Astrocyte (in vitro differentiated cells and primary cell): ENCODE results near the gene FAM219A. TPM values are rescaled to one million over a fixed set of nuclear protein-coding genes. Genes with fewer than 3 reads are reported as not detected.

Source experiments
- DNase-seq: peaks from one replicate; pipeline ENCODE4 v3.0.0-alpha.2; 2010; ENCODE audit warnings: low read depth
- FAIRE-seq: peaks from 2 replicates; lab custom pipeline; 2011; peaks lifted over from hg19 to GRCh38; lab: Jason Lieb, UNC
- H2AFZ ChIP-seq: 2 replicates; pipeline ENCODE4 v1.6.0; 2012; ENCODE audit warnings: low read depth, low read length, inconsistent platforms
- H3K27ac ChIP-seq: 2 replicates; pipeline ENCODE4 v1.5.1; 2011; ENCODE audit warnings: low read depth, low read length, inconsistent platforms
- H3K27me3 ChIP-seq: 2 replicates; pipeline ENCODE4 v1.6.0; 2011; ENCODE audit warnings: low read length, inconsistent platforms; ENCODE audit not compliant: insufficient read depth
- H3K36me3 ChIP-seq: 2 replicates; pipeline ENCODE4 v1.5.1; 2011; ENCODE audit warnings: low read length, inconsistent platforms; ENCODE audit not compliant: insufficient read depth
- H3K4me1 ChIP-seq: 2 replicates; pipeline ENCODE4 v1.5.1; 2011; ENCODE audit warnings: low read length, inconsistent platforms; ENCODE audit not compliant: insufficient read depth
- H3K4me2 ChIP-seq: 2 replicates; pipeline ENCODE4 v1.6.0; 2012; ENCODE audit warnings: low read length, inconsistent platforms
- H3K4me3 ChIP-seq: 2 replicates; pipeline ENCODE4 v1.5.1; 2011; ENCODE audit warnings: low read depth, mild to moderate bottlenecking, low read length, inconsistent platforms; ENCODE audit not compliant: insufficient read depth
- H3K79me2 ChIP-seq: 2 replicates; pipeline ENCODE4 v1.6.0; 2012; ENCODE audit warnings: mild to moderate bottlenecking, low read length, inconsistent platforms; ENCODE audit not compliant: insufficient read depth
- H3K9ac ChIP-seq: 2 replicates; pipeline ENCODE4 v1.6.0; 2012; ENCODE audit warnings: mild to moderate bottlenecking, low read length, inconsistent platforms
- H3K9me3 ChIP-seq: 2 replicates; pipeline ENCODE4 v1.5.1; 2012; ENCODE audit warnings: low read depth, mild to moderate bottlenecking, low read length, inconsistent platforms; ENCODE audit not compliant: insufficient read depth
- H4K20me1 ChIP-seq: 2 replicates; pipeline ENCODE4 v1.6.0; 2012; ENCODE audit warnings: low read length, inconsistent platforms; ENCODE audit not compliant: insufficient read depth
- H3K27ac Mint-ChIP-seq: one replicate; pipeline ENCODE4 v1.8.0; 2021; ENCODE audit warnings: mild to moderate bottlenecking, mixed read lengths; ENCODE audit not compliant: unreplicated experiment
- H3K27me3 Mint-ChIP-seq: one replicate; pipeline ENCODE4 v1.8.0; 2021; ENCODE audit warnings: low read depth, mixed read lengths; ENCODE audit not compliant: unreplicated experiment
- H3K36me3 Mint-ChIP-seq: one replicate; pipeline ENCODE4 v1.8.0; 2021; ENCODE audit warnings: low read depth, mixed read lengths; ENCODE audit not compliant: unreplicated experiment
- H3K4me1 Mint-ChIP-seq: one replicate; pipeline ENCODE4 v1.8.0; 2021; ENCODE audit warnings: low read depth, mixed read lengths; ENCODE audit not compliant: unreplicated experiment
- H3K4me3 Mint-ChIP-seq: one replicate; pipeline ENCODE4 v1.8.0; 2021; ENCODE audit warnings: mild to moderate bottlenecking, moderate library complexity, mixed read lengths; ENCODE audit not compliant: unreplicated experiment
- H3K9me3 Mint-ChIP-seq: one replicate; pipeline ENCODE4 v1.8.0; 2021; ENCODE audit warnings: mild to moderate bottlenecking, mixed read lengths; ENCODE audit not compliant: unreplicated experiment
- EZH2 ChIP-seq: IDR thresholded peaks from 2 replicates; pipeline ENCODE4 v1.6.1; 2012; ENCODE audit warnings: mild to moderate bottlenecking, low read length, inconsistent platforms; ENCODE audit not compliant: insufficient read depth
- total RNA-seq: library from RNA; stranded (reverse); gene quantifications from 2 replicates; pipeline ENCODE4 v1.2.1, GENCODE V29; 2021
- TF ChIP-seq, protein P1 (sequence below): IDR thresholded peaks from 2 replicates; pipeline ENCODE4 v1.5.1; 2011; ENCODE audit warnings: low read depth, mild to moderate bottlenecking, inconsistent platforms, low read length, moderate library complexity; ENCODE audit not compliant: insufficient read depth

Gene FAM219A
- total RNA-seq, 1 donor from 2014 or later = 63.5 TPM

DNA sequence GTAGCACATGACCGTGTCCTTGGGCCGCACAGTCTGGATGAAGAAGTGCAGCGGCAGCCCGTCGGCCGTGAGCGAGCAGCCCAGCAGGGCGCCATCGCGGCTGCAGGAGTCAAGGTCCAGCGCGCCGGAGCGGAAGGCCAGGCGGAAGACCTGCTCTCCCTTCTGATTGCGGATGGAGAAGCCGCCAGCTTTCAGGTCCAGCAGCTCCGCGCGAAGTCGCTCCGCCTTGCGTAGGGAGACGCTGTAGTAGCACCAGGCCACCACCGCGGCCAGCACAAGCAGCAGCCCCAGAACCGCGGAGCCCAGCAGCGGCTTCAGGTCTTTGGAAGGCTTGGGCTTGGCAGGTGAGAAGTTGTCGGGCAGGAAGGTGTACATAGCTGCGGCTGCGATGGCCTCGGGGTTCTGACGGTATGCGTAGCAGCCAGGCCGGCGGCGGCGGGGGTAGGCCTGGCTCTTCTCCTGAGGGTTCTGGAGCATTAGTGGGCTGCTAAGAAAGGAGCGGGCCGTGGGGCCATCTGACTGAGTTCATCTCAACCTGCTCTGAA, 85.8 kb downstream of the FAM219A start:
- H3K4me3 Mint-ChIP-seq = no peak overlapping the region
- no peak overlapping the region for H3K27ac Mint-ChIP-seq
- Histone ChIP-seq H3K27me3 (no peaks in the 10 kb centered on the region), H3K9ac (no peak overlapping the region), H3K36me3 (no peaks in the 10 kb centered on the region), H3K27ac (no peak overlapping the region), H2AFZ (no peak overlapping the region), H3K4me3 (no peak overlapping the region), H3K79me2 (no peaks in the 10 kb centered on the region), H3K9me3 (peaks cover 15% of the 10 kb centered on the region), H3K4me1 (peaks cover 4% of the 10 kb centered on the region), H4K20me1 (no peaks in the 10 kb centered on the region), H3K4me2 (no peak overlapping the region)
- DNase-seq (no peak), FAIRE-seq (no peak)
- peaks cover 30% of the 10 kb centered on the region for H3K36me3 Mint-ChIP-seq
- H3K27me3 Mint-ChIP-seq = peaks cover 3% of the 10 kb centered on the region
- H3K4me1 Mint-ChIP-seq = peaks cover 9% of the 10 kb centered on the region
- no peak for TF ChIP-seq EZH2
- TF ChIP-seq, protein P1, sequence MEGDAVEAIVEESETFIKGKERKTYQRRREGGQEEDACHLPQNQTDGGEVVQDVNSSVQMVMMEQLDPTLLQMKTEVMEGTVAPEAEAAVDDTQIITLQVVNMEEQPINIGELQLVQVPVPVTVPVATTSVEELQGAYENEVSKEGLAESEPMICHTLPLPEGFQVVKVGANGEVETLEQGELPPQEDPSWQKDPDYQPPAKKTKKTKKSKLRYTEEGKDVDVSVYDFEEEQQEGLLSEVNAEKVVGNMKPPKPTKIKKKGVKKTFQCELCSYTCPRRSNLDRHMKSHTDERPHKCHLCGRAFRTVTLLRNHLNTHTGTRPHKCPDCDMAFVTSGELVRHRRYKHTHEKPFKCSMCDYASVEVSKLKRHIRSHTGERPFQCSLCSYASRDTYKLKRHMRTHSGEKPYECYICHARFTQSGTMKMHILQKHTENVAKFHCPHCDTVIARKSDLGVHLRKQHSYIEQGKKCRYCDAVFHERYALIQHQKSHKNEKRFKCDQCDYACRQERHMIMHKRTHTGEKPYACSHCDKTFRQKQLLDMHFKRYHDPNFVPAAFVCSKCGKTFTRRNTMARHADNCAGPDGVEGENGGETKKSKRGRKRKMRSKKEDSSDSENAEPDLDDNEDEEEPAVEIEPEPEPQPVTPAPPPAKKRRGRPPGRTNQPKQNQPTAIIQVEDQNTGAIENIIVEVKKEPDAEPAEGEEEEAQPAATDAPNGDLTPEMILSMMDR = no peak
- H3K9me3 Mint-ChIP-seq = peaks cover 10% of the 10 kb centered on the region

DNA sequence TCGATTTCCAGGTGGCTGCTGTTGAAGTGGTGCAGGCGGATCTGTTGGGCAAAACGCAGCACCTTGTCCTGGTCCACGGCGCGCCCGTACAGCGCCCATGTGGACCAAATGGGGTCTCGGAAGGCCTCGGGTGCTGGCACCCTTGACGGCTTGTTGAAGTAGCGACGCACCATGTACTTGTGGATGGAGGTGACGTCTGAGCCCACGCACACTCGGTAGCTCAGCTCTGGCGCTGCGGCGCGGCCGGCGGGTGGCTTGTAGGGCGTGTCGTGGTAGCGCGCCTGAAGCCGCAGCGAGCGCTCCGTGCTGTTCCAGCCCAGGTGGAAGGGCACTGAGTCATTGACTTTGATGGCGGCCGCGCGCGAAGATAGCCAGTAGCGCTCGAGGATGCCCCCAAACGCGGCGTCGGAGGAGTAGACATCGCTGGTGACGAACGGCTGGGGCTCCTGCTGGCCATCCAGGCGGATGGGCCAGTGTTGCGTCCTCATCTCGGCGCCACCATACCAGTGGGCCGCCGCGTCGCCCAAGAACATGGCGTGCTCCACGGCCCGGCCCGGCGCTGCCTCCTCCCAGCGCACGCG, 86.4 kb downstream of the FAM219A start:
- FAIRE-seq (no peak), DNase-seq (no peak)
- no peaks in the 10 kb centered on the region for H3K36me3 ChIP-seq

More for the DNA sequence above, 86.4 kb downstream of the FAM219A start:
- no peak overlapping the region for H3K27ac ChIP-seq
- peaks cover 4% of the 10 kb centered on the region for H3K4me1 ChIP-seq
- Mint-ChIP-seq H3K27ac (no peak overlapping the region), H3K36me3 (peaks cover 34% of the 10 kb centered on the region), H3K9me3 (peaks cover 14% of the 10 kb centered on the region), H3K4me1 (peaks cover 9% of the 10 kb centered on the region), H3K27me3 (peaks cover 3% of the 10 kb centered on the region), H3K4me3 (no peak overlapping the region)
- H3K9me3 ChIP-seq = peaks cover 15% of the 10 kb centered on the region
- H3K79me2 ChIP-seq = no peaks in the 10 kb centered on the region
- no peak overlapping the region for H3K4me2 ChIP-seq
- H3K9ac ChIP-seq = no peak overlapping the region
- TF ChIP-seq EZH2 = no peak
- TF ChIP-seq, protein P1 = no peak
- no peaks in the 10 kb centered on the region for H4K20me1 ChIP-seq
- H2AFZ ChIP-seq = no peak overlapping the region
- no peak overlapping the region for H3K4me3 ChIP-seq
- no peaks in the 10 kb centered on the region for H3K27me3 ChIP-seq
